HG02759 (cell line): ENCODE results near the gene CHST13.

Experiments
- ATAC-seq: cut with Tn5 transposase; IDR thresholded peaks from one replicate; pipeline ENCODE4 v1.9.1; 2021; ENCODE audit warnings: mild to moderate bottlenecking, moderate library complexity; ENCODE audit not compliant: unreplicated experiment

Gene CHST13

DNA sequence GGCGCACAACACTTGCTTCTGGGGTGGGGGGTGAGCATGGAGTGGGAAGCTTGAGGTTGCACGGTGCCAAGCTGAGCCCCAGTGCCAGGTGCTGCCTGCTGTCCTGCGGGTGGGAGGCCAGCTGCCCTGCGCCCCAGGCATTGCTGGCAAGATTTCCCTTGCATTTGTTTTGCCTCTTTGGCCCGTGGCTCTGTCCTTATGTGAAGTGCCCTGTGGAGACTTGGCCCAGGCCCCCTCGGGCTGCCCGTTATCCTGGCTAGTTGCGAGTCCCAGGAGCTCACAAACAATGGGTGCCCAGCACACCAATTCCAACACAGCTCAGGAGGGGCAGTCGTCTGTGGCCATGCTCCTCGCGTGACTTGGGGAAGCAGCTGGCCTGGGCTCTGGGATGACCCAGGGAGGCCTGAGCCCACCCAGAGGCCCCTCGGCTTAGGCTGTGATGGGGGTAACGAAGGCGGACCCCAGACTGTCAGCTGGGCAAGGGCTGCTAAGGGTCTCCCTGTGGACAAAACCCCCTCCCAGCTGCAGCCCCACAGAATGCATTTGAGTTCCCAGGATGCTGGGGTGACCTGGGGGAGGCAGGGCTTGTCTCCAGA lies 28.8 kb downstream of the CHST13 start:
- ATAC-seq, result no peak

DNA sequence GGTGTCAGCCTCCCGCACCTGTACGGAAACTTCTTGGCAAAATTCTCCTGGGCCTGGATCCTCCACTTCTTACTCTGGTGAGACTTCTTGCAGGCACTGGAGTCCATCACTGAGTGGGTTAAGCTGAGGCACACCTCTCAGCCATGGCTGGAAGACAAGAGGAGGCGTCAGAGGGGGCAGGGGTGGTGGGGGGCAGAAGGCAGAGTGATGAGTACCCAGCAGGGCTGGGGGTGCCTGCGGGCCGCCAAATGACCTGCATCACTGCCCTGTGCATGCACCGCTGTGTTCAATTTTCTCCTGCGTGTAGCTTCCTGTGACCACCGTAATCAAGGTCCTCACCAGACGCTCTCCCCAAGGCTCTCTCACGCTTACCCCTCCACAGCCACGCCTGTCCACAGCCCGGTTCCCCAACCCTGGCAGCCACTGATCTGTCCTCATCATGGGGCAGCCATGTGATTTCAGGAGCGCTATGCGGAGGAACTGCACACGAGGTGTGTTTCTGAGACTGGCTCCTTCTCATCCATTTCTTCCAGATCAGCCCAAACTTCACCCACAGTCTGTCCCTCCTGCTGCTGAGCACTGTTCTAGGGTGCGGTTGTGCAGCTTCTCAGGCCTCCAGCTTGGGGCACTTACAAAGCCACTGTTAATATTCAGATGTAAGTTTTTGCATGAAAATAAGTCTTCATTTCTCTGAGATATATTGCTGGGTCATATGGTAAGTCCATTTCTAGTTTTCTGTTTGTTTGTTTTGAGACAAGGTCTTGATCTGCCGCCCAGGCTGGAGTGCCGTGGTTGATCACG lies 29.5 kb downstream of the CHST13 start:
- no peak for ATAC-seq

DNA sequence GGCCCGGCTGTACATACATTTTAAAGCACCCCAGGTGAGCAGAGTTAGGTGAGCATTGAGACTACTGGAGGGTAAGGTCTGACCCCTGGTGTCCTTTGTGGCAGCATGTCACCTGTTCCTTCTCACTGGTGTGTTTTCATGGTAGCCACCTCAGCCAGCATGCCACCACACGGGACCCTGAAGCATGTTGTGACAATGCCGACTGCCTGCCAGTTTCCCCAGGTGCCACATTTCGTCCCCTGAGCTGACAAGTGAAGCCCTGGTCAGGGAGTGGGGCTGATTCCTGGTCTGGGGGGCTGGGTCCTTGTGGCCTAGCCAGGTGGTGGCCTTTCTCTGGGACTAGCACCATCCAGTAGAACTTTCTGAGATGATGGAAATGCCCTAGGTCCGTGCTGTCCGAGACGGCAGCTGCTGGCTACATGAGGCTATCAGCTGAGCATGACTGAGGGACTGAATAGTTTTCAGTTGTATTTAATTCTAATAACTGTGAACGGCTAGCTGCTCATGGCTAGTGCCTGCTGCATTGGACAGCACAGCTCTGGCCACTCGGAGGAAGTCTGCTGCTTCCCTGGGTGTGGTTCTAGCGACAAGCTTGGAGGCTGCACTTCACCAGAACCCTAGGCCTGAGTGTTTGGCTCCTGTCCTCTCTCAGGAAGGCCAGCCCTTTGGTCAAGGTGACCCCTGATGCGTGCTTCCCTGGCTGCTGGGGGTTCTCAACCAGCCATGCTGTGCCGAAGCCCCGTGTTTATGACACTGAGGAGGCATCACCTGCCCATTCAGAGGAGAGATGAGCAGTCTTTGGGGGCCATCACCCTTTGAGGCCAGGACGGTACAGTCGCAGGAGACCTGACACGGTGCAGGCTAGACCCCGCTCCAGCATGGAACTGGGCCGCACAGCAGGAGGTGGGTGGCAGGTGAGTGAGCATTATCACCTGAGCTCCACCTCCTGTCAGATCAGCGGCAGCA lies 30.9 kb downstream of the CHST13 start:
- no peak for ATAC-seq

DNA sequence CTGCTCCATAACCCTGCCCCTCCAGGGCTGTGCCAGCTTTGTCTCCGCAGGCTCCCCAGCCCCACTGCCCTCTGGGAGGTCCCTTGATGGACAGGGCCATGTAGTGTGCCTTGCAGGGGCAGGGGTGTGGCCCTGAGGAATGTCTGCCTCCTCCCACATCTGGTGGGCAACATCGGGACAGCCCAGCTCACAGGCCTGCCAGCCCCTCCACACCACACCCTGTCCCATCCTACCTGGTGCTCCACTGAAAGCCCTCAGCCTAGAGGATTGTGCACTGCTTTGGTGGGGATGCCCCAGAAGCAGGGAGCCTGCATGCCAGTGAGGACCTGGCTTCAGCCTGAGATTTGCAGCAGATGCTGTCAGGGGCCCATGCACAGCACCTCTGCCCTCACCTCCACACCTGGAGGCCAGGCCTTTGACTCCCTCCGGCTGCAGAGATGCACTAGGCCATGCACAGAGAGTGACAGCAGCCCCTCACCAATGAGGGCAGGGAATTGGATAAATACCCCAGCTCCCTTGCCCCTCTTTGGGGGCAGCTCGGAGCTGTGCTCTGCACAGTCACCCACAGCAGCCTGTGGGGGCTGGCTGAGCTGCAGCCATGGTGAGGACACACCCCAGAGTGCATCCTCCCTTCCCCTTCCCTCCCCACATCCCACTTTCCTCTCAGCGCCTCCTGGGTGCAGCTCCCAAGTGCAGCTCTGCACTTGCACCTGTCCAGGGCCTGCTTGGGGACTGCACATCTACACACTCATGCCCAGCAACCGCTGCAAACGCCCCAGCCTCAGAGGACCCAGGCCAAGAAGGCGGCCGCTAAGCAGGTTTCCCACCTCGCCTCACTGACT lies 32.1 kb downstream of the CHST13 start:
- ATAC-seq, result no peak

DNA sequence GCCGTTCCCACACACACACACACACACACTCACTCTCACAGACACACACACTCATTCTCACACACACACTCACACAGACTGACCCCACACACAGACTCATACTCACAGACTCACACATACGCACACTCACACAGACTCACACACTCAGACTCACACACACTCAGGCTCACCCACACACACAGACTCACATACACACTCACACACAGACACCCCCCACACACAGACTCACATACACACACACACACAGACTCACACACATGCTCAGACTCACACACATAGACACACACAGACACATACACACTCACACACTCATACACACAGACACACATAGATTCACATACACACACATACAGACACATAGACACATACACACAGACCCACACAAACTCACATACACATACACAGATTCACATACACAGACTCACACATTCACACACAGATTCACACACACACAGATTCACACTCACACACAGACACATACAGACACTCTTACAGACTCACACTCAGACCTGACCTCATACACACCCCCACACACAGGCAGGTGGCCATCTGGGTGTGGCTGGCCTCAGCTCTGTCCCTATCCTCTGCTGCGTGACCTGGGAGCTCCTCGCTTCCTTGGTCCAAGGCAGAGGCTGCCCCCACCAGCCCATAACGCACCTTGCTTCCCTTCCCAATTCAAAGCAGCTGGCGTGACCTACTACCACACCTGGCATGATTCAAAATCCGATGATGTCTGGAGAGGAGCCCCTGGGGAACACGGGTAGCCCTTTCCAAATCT lies 32.9 kb downstream of the CHST13 start:
- no peak for ATAC-seq

DNA sequence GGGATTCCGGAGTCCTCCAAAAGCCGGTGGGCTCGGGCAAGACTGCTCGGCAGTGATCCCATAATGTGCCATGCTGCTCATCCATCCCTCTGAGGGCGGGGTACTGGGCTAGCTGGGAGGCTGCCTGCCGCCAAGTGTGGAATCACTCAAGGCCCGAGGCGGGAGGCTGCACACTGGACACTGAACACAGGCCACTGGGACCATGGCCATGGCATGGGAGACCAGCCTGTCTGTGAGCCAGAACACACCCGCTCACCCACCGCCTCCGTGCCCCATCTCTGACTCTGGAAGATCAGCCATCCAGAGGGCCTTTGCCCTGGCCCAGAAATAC lies 33.4 kb downstream of the CHST13 start:
- no peak for ATAC-seq

DNA sequence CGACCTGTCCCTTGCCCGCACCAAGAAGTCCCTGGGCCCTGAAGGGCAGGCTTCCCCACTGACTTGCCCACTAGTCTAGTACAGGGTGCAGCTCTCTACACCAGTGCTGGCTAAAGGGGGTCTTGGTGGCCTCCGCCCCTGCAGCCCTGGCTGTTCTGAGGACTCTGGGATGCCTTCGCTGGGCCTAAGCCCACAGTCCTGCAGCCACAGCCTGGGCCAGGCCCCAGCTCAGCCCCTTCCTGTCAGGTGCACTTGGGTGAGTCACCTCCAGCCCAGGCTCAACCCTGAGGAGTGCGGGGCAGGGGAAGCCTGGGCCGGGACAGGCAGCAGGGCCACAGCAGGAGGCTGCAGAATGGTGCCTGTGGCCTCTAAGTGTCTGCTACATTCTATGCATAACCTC lies 33.8 kb downstream of the CHST13 start:
- no peak for ATAC-seq

DNA sequence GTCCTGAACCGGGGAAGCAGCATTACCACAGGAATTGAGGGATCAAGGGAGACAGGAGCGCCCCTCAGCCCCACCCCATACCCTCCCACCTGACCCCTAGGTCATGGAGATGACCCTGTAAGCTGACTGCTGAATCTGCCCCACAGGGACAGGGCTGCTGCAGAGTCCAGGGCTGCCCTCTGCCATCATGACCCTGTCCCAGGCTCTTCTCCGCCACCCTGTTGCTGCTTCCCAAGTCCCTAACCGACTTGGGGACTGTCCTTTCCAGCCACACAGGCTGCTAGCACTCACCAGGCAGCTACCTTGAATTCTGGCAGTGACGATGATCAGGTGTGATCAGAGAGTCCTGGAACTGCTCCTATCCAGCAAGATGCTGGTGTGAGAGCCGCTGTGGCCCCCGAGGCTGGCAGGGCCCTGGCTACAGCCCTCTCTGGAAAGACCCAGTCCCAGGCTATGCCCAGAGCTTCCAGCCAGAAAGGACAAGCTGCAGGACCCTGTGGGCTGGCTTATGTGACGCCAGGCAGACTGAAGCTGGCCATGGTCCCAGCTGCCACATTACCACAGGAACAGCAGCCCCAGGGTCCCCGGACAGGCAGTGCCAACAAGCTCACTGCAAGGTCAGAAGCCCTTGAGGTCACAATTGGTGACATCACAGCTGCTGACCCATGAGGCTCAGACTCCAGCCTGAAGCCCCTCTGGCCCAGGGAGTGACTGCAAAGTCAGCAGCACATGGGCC lies 34.5 kb downstream of the CHST13 start, which contains the start of gene C3orf22:
TSS of gene C3orf22 (minus strand) at position 597 of the 736 bp plus-strand sequence. CDS start 5,542 bp downstream, outside the sequence.
- ATAC-seq, result no peak

DNA sequence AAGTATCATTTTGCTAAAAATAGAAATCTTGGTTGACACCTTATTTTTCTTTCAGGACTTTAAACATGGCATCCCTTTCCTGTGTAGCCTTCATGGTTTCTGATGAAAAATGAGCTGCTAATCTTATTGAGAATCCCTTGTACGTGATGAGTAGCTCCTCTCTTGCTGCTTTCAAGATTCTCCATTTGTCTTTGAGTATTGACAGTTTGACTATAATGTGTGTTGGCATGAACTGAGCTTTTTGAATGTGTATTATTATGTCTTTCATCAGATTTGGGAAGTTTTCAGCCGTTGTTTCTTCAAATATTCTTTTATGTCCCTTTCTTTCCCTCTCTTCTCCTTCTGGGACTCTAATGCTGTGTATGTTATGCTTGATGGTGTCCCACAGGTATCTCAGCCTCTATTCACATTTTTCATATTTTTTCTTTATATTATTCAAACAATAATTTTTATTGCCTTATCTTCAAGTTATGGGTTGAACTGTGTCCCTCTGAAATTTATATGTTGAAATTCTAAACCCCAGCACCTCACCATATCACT lies 38.9 kb downstream of the CHST13 start:
- no peak for ATAC-seq

DNA sequence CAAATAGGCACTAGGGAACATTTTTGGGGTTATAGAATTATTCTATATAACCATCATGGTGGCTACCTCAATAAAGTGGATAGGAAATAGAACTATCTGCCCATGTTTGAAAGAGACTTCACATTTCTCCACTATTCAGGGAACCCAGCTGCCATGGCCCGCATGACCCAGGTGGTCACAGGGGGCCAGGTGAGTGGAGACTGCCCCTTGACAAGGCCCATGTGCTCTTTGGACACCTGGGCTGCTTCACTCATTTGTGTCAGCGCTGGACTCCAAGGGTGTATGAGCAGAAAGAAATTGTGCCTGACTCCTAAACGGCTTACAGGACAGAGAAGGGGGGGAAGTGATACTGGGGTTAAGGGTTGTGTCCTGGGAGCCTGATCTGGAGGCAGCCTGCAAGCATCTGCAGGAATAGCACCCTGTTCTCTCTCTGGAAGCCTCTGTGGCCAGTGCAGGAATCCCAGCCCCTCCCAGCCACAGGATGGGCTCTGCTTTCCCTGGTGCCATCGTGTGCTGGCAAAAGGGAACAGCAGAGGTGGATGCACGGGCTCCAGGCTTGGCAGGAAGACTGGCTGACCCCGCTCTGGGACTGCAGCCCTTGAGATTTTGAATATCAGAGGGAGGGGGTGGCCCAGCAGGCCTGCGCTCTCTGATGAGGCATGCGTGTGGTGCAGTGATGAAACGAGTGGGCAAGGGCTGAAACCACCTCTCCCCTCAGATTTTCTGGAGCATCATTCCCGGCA lies 43.9 kb downstream of the CHST13 start:
- ATAC-seq, result no peak

DNA sequence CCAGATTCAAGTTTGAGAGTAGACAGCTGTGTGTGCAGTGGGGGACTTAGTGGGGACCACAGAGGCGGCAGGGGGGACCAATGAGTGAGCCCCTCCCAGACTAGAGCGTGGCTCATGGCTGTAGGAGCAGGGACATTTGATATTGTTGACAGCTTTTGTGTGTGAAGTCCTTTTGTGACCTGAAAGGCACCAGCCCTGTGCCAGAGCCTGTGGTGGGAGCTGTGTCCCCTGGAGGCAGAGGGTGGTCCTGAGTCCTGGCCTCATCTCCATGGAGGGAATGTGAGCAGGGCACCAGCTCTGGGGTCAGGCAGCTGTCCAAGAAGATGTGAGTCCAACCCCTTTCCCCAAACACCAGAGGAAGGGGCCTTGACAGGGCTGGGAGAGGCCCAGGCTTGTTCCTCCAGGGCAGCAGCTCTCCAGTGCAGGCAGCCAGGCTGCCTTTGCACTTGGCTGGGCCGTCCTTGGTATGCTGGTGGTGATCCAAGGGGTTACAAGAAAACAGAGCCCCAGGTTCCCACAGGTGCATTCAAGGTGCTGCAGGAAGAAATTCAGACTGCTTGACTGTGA lies 44.9 kb downstream of the CHST13 start:
- no peak for ATAC-seq

DNA sequence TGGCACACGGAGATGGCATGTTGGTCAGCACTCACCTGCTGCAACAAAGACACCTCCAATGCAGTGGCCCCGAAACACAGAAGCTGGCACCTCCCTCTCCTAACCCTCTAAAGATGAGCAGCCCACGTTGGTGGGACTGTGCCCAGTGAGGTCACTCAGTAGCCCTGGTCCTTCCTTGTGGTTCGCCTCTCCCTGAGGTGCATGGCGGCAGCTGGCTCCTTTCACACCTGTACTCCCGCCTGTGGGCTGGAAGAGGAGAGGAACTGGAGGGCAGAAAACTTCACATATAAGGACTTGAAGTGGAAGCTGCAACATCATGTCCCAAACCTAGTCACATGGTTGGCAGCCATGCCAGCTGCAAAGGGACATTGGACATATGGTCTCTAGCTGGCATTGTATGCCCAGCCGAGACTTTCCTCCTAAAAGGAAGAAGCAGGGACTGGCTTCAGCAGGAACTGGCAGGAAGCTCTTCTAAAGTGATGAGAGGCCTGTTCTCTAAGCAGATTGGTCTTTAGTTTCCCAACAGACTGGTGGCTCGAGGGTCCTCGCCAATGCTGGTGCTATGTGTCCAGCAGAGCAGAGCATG lies 45.5 kb downstream of the CHST13 start:
- ATAC-seq, result no peak

DNA sequence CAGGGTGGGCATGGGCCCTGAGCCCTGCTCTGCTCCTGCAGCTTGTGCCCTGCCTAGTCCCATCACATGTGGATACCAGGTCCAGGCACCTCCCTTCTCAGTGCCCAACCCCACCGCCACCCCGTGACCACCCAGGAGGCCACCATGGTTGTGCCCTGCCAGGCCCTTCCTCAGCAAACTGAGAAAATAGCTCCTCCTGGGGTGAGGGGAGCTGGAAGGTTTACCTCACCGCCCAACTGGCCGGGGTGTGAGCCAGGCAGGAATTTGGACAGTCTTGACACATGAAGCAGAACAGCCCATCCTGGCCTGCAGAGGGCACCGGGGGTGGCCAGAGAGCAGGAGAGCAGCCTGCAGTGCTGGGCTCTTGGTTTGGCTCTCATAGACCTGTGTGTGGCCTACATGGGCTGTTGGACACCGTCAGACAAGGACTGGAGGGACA lies 46.2 kb downstream of the CHST13 start:
- ATAC-seq, result no peak

DNA sequence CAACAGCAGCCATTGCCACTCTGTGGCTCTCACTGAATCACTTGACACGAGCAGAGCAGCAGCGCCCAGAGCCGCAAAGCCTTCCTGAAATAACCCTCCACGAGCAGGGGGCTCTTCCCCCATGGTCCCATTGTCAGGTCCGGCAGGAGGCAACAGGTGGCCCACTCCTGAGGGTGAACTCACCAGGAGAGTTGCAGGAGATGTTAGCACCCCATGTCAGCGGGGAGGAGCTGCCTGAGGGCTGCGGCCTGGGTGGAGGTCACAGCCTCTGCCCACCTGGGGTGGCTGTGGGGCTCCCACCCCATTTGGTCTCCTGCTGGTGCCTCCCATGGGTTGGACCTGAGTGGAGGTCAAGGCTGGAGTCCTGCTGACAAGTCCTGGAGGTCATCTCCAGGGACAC lies 47.1 kb downstream of the CHST13 start:
- no peak for ATAC-seq

DNA sequence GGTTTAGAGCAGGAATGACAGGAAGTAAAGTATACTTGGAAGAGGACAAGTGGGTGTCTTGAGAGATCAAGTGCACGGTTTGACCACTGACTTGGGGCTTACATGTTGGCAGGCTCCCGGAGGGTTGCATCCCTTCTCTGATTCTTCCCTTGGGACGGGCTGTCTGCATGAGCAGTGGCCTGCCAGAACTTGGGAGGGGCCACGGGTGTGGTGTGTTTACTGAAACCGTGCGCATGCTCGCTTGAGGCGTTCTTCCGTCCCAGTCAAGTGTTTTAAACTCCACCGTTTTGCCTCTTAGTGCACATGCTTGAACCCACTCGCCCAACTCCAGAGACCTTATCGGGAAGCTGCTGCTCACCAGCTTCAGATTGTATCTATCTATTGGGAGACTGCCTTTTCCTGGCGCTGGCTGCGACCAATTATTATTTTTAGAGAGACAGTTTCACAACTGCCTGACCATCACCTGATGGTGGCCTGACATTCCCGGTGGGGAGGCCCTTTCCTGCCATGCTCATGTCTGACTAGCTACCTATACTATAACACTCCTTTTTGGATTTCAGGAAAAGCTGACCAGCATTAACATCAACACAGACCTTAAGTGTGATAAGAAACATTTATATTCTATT lies 49.6 kb downstream of the CHST13 start:
- ATAC-seq, result no peak

DNA sequence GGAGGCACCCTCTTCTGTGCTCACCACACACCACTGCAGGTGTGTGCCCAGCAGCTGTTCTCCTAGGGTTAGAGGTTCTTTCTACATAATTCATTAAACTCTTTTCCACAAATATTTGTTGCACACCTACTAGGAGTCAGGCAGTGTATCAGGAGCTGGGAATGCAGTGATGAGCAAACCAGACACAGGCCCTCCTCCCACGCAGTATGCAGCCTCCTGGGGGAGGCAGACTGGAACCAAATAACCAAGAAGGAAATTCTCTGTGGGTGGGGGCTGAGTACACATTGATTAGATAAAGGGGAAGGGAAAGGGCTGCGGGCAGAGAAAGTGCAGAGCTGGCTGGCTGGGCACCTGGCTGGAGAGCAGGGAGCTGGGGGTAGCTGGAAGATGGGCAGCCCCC lies 53.3 kb downstream of the CHST13 start:
- no peak for ATAC-seq

DNA sequence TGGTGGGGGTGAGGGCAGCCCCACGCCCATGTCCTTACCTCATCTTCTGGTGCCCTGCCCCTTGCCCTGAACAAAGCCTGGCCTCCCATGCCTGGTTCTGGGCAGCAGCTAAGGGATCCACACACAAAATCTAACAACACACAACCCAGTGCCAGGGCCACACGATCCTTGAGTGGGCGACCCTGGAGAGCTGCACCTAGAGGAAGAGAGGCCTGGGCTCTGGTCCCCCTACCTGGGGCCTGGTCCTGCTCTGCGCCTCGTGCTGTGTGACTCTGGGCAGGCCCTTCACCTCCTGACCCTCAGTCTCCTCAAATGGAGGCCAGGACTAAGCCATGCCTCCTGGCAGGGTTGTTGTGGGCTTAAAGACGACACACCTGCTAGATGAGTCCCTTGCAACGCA lies 54.7 kb downstream of the CHST13 start:
- no peak for ATAC-seq
